Thyroid gland (tissue), 4 donors: ENCODE data around the gene PARD3B.
A peak's percentile ranks its signal among the peaks of the same experiment; 100 is the strongest.

Source experiments
- CTCF ChIP-seq, 6 experiments: fragments of 200-600 bp in 3 of 6; fragments of 450-650 bp in 3 of 6; sonication (generic) in 3 of 6; IDR thresholded peaks; one replicate each; pipeline ENCODE4 v1.5.1; 2016 to 2019; ENCODE audit warnings: antibody characterized with exemption in 6 of 6, mild to moderate bottlenecking in 2 of 6, inconsistent platforms in 1 of 6, moderate library complexity in 1 of 6
- POLR2A ChIP-seq, 2 donors: fragments of 450-650 bp; IDR thresholded peaks; one replicate each; pipeline ENCODE4 v1.6.1; 2017; ENCODE audit warnings: antibody characterized with exemption in 2 of 2, mild to moderate bottlenecking in 2 of 2, moderate library complexity in 1 of 2

- TF ChIP-seq POLR2A (IDR thresholded peaks at IDR 0.05) = no peak
- peak in 1 of 6 experiments; percentile 18 for TF ChIP-seq CTCF (IDR thresholded peaks at IDR 0.05)
Observed at GRCh38 chr2:204706939-204707338, 161.7 kb downstream of the PARD3B start.
